Endodermal cell (in vitro differentiated cells): ENCODE data around the gene KCNJ2. TPM values are rescaled to one million over a fixed set of nuclear protein-coding genes. Genes with fewer than 3 reads are reported as not detected.

Experiments
- DNase-seq: peaks from one replicate; pipeline ENCODE4 v3.0.0-alpha.2; 2017
- H3K27ac ChIP-seq: 2 replicates; pipeline ENCODE4 v1.5.1; 2013; ENCODE audit warnings: mild to moderate bottlenecking, low read depth, low read length, moderate library complexity
- H3K27me3 ChIP-seq: 2 replicates; pipeline ENCODE4 v1.6.1; 2013; ENCODE audit warnings: mild to moderate bottlenecking, low read length, moderate library complexity; ENCODE audit not compliant: insufficient read depth, control insufficient read depth, poor library complexity, severe bottlenecking
- H3K36me3 ChIP-seq: 2 replicates; pipeline ENCODE4 v1.7.0; 2013; ENCODE audit warnings: mild to moderate bottlenecking, low read length, moderate library complexity; ENCODE audit not compliant: control insufficient read depth, insufficient read depth
- H3K4me1 ChIP-seq: one replicate; pipeline ENCODE4 v1.7.0; 2013; ENCODE audit warnings: low read length; ENCODE audit not compliant: control insufficient read depth, insufficient read depth
- H3K4me3 ChIP-seq: 2 replicates; pipeline ENCODE4 v1.5.1; 2013; ENCODE audit warnings: mild to moderate bottlenecking, low read length, moderate library complexity
- H3K9ac ChIP-seq: 2 replicates; pipeline ENCODE4 v1.6.1; 2013; ENCODE audit warnings: mild to moderate bottlenecking, low read length, moderate library complexity; ENCODE audit not compliant: poor library complexity, severe bottlenecking; ENCODE audit errors: extremely low read depth
- H3K9me3 ChIP-seq: 2 replicates; pipeline ENCODE4 v1.6.1; 2013; ENCODE audit warnings: mild to moderate bottlenecking, low read length, moderate library complexity; ENCODE audit not compliant: control insufficient read depth
- H3K27ac Mint-ChIP-seq: 2 replicates; pipeline ENCODE4 v1.8.0; 2020; ENCODE audit warnings: mixed read lengths
- H3K27me3 Mint-ChIP-seq: 2 replicates; pipeline ENCODE4 v1.8.0; 2021; ENCODE audit warnings: mild to moderate bottlenecking, mixed read lengths; ENCODE audit not compliant: insufficient read depth
- H3K36me3 Mint-ChIP-seq: 2 replicates; pipeline ENCODE4 v1.8.0; 2020; ENCODE audit warnings: low read depth, mixed read lengths
- H3K4me1 Mint-ChIP-seq: 2 replicates; pipeline ENCODE4 v1.8.0; 2020; ENCODE audit warnings: mixed read lengths
- H3K4me3 Mint-ChIP-seq: 2 replicates; pipeline ENCODE4 v1.8.0; 2020; ENCODE audit warnings: mild to moderate bottlenecking, moderate library complexity, mixed read lengths
- H3K9me3 Mint-ChIP-seq: 2 replicates; pipeline ENCODE4 v1.8.0; 2020; ENCODE audit warnings: mild to moderate bottlenecking, mixed read lengths
- CTCF ChIP-seq: fragments of 200-600 bp; sonication (generic); conservative IDR thresholded peaks from 2 replicates; pipeline ENCODE4 v1.5.0; 2021; ENCODE audit warnings: antibody characterized with exemption, mild to moderate bottlenecking
- WGBS, 2 experiments: methylation state at CpG; one replicate each; pipeline versions ENCODE4 v1.1.5 to v1.1.7; 2013; ENCODE audit warnings: missing lambda C conversion rate in 2 of 2, mixed read lengths in 1 of 2; ENCODE audit not compliant: insufficient coverage in 1 of 2, insufficient read length in 1 of 2; 5-methylcytosine and 5-hydroxymethylcytosine counted together
- total RNA-seq, 2 donors: library from RNA; stranded (reverse); fragmentation: NEBNext Ultra II Directional in 1 of 2; extraction: Animal tissue kit (Norgen Biotek cat#: 25700) in 1 of 2; gene quantifications; 2 replicates in 1 of 2; 3 replicates in 1 of 2; pipeline ENCODE4 v1.2.1, GENCODE V29; 2021

The KCNJ2 gene
- total RNA-seq, 2 donors from 2014 or later, result 0.35 to 1.3 TPM

GRCh38 chr17:70202840-70203239 is 33.5 kb downstream of the KCNJ2 start:
- Mint-ChIP-seq H3K9me3 (no peaks in the 10 kb centered on the region), H3K4me3 (no peak overlapping the region), H3K27me3 (no peaks in the 10 kb centered on the region), H3K4me1 (no peaks in the 10 kb centered on the region), H3K36me3 (no peaks in the 10 kb centered on the region), H3K27ac (no peak overlapping the region)
- no peak for TF ChIP-seq CTCF
- H3K27me3 ChIP-seq, result no peaks in the 10 kb centered on the region
- no peaks in the 10 kb centered on the region for H3K9me3 ChIP-seq
- no peak overlapping the region for H3K9ac ChIP-seq
- H3K4me1 ChIP-seq, result no peaks in the 10 kb centered on the region
- no peak overlapping the region for H3K27ac ChIP-seq
- no peak overlapping the region for H3K4me3 ChIP-seq
- WGBS, 2 experiments, result 95% methylated on average over 2 of the region's 2 CpGs; no CpG with 5 or more reads in 1 of the 2 experiments
- no peak for DNase-seq
- H3K36me3 ChIP-seq, result no peaks in the 10 kb centered on the region

- H3K4me3 Mint-ChIP-seq, result no peak overlapping the region
- WGBS, 2 experiments, result 98% methylated on average over 3 of the region's 3 CpGs; no CpG with 5 or more reads in 1 of the 2 experiments
These were observed 35.1 kb downstream of the KCNJ2 start for GRCh38 chr17:70204431-70204830.

GRCh38 chr17:70205401-70205800 is 36.1 kb downstream of the KCNJ2 start:
- H3K27ac ChIP-seq, result no peak overlapping the region
- no peak for DNase-seq
- Mint-ChIP-seq H3K4me3 (no peak overlapping the region), H3K36me3 (no peaks in the 10 kb centered on the region), H3K4me1 (no peaks in the 10 kb centered on the region), H3K27me3 (no peaks in the 10 kb centered on the region), H3K27ac (no peak overlapping the region), H3K9me3 (no peaks in the 10 kb centered on the region)
- TF ChIP-seq CTCF, result no peak
- no peaks in the 10 kb centered on the region for H3K36me3 ChIP-seq
- H3K9me3 ChIP-seq, result no peaks in the 10 kb centered on the region
- no peaks in the 10 kb centered on the region for H3K4me1 ChIP-seq
- WGBS, 2 experiments, result 90 to 94% methylated on average over 3 to 4 of the region's 4 CpGs
- H3K4me3 ChIP-seq, result no peak overlapping the region
- H3K9ac ChIP-seq, result no peak overlapping the region
- no peaks in the 10 kb centered on the region for H3K27me3 ChIP-seq

More at GRCh38 chr17:70204431-70204830, 35.1 kb downstream of the KCNJ2 start:
- Mint-ChIP-seq H3K4me1 (no peaks in the 10 kb centered on the region), H3K36me3 (no peaks in the 10 kb centered on the region), H3K9me3 (no peaks in the 10 kb centered on the region), H3K27me3 (no peaks in the 10 kb centered on the region), H3K27ac (no peak overlapping the region)
- Histone ChIP-seq H3K4me1 (no peaks in the 10 kb centered on the region), H3K4me3 (no peak overlapping the region), H3K27me3 (no peaks in the 10 kb centered on the region), H3K9ac (no peak overlapping the region), H3K27ac (no peak overlapping the region), H3K9me3 (no peaks in the 10 kb centered on the region), H3K36me3 (no peaks in the 10 kb centered on the region)
- no peak for DNase-seq
- no peak for TF ChIP-seq CTCF
